ENCODE results near the gene SEPTIN2.
A peak's percentile ranks its signal among the peaks of the same experiment; 100 is the strongest.

Gene SEPTIN2

DNA sequence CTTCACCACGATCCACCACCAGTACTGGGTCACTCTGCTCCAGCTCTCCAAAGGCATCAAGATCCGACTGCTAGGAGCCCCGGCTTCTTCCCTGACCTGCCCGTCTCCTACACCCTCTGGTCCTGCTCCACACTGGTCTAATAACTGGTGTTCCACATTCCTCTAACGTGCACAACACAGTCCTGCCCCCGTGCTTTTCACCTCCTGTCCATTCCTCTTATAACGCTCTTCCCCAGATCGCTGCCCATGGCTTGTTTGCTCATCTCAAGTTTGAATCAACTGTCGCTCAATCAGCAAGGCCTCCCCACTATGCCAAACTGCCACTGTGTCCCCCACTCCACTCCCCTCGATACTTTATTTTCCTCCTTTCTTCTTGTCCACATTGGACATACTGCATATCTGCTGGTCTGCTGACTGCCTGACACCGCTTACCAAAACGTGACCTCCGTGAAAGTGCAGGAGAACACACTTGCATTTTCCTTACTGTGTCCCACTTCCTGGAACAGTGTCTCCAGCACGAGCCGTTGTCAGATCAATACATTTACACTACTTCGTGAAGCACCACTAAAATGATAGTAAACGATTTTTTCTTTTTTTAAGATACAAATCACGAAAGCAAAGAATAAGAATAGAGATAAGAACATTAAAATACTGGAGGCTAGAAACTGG is 6.8 kb upstream of the SEPTIN2 start:
- TF ChIP-seq, protein P1, sequence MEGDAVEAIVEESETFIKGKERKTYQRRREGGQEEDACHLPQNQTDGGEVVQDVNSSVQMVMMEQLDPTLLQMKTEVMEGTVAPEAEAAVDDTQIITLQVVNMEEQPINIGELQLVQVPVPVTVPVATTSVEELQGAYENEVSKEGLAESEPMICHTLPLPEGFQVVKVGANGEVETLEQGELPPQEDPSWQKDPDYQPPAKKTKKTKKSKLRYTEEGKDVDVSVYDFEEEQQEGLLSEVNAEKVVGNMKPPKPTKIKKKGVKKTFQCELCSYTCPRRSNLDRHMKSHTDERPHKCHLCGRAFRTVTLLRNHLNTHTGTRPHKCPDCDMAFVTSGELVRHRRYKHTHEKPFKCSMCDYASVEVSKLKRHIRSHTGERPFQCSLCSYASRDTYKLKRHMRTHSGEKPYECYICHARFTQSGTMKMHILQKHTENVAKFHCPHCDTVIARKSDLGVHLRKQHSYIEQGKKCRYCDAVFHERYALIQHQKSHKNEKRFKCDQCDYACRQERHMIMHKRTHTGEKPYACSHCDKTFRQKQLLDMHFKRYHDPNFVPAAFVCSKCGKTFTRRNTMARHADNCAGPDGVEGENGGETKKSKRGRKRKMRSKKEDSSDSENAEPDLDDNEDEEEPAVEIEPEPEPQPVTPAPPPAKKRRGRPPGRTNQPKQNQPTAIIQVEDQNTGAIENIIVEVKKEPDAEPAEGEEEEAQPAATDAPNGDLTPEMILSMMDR (IDR thresholded peaks at IDR 0.05; ENCODE audit: low read depth, low read length) = no peak
- H3K4me3 ChIP-seq (ENCODE audit: low read depth, low read length) = no peak overlapping the region

GRCh38 chr2:241309684-241310117 is 6.0 kb upstream of the SEPTIN2 start:
- H3K4me3 ChIP-seq (ENCODE audit: low read depth, low read length) = no peak overlapping the region

GRCh38 chr2:241310917-241311566 is 4.7 kb upstream of the SEPTIN2 start:
- TF ChIP-seq, protein P1 (IDR thresholded peaks at IDR 0.05; ENCODE audit: low read depth, low read length) = no peak

More at GRCh38 chr2:241309684-241310117, 6.0 kb upstream of the SEPTIN2 start:
- TF ChIP-seq, protein P1 (IDR thresholded peaks at IDR 0.05; ENCODE audit: low read depth, low read length) = no peak

GRCh38 chr2:241312082-241312481 is 3.6 kb upstream of the SEPTIN2 start:
- no peak overlapping the region for H3K4me3 ChIP-seq (ENCODE audit: low read depth, low read length)
- TF ChIP-seq, protein P1 (IDR thresholded peaks at IDR 0.05; ENCODE audit: low read depth, low read length) = no peak

More at GRCh38 chr2:241310917-241311566, 4.7 kb upstream of the SEPTIN2 start:
- H3K4me3 ChIP-seq (ENCODE audit: low read depth, low read length) = no peak overlapping the region

DNA sequence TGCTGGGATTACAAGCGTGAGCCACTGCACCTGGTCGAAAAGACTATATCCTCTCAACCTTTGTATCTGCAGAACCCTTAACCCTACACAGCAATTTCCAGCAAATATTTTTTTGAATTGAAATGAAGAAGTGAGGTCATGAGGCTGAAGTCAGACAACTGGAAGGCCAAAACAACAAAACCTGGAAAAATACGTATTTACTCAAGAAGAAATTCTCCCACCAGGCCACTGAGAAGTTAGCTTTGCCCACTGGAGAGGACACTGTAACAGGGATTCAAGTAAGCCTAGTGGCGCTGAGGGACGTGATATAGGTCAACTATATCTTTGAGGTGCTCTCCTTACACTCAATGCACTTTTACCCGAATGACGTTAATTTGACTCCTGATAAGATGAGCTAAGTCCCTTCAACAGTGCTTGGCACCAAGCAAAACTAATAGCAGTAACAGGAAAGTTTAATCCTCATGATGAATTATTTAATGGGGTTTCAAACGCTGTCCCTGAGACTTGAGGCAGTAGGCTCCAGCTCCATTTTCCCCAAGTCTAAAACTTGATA is 2.1 kb upstream of the SEPTIN2 start:
- TF ChIP-seq, protein P1 (IDR thresholded peaks at IDR 0.05; ENCODE audit: low read depth, low read length) = no peak
- no peak overlapping the region; the same call in 1 of the 2 replicates for H3K4me3 ChIP-seq (ENCODE audit: low read depth, low read length)

- peak overlapping the region; percentile 77 for H3K4me3 ChIP-seq (ENCODE audit: low read depth, low read length)
- TF ChIP-seq, protein P1 (IDR thresholded peaks at IDR 0.05; ENCODE audit: low read depth, low read length) = no peak
These were observed 1.3 kb upstream of the SEPTIN2 start for GRCh38 chr2:241314226-241315092.

Measured in WI38 (cell line).